ENCODE results near the gene ZNF638.

ZNF638 gene

DNA sequence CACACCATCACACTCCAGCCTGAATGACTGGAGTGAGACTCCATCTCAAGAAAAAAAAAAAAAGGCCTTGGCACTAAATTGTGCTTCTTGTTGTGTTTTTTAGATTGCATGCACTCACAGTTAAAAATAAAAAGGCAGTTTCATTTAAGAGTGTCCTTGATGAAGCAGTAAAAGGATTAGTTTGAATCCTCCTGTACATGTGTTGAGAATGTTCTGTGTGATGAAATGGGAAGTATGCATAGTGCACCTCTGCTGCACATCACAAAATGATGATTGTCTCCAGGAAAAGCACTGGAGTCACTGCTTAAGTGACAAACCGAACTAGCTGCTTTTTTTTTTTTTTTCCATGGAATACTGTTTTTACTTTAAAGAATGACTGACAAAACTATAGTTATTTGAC is 144.9 kb downstream of the ZNF638 start:
- no peak overlapping the region for H3K4me3 ChIP-seq (ENCODE audit: low read depth in 1 of 2, low read length in 2 of 2)
- no peaks in the 10 kb centered on the region for H3K4me1 ChIP-seq (ENCODE audit: insufficient read depth, low read length)
- H3K9ac ChIP-seq (ENCODE audit: low read length), result no peak overlapping the region
- H3K36me3 ChIP-seq (ENCODE audit: insufficient read depth, low read length), result peaks cover 4% of the 10 kb centered on the region
- H3K27ac ChIP-seq (ENCODE audit: low read depth, low read length), result no peak overlapping the region
- no peaks in the 10 kb centered on the region for H3K9me3 ChIP-seq (ENCODE audit: low read length)
- no peaks in the 10 kb centered on the region for H3K27me3 ChIP-seq (ENCODE audit: control insufficient read depth in 1 of 2, insufficient read depth in 2 of 2, low read length in 2 of 2)

DNA sequence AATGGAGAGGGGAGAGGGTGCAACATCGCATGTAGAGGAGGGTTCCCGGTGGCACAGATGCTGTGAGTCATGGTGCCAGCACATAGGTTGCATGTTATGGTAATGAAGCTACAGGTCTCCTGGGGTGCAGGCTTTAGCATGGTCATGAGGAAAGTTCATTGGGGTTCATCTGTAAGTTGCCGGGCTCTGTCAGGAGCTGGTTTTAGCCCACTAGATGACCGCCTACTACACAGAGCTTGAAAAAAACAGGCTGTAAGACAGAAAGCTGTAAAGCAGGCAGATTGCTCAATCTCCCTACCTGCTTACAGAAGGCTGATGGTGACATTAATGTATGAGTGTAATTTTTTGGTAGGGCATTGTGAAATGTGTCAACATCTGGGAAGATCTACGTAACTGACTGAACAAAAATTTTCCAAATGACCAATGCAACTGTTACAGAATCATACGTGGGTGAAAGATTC is 145.7 kb downstream of the ZNF638 start:
- H3K4me1 ChIP-seq (ENCODE audit: insufficient read depth, low read length), result no peaks in the 10 kb centered on the region
- H3K27ac ChIP-seq (ENCODE audit: low read depth, low read length), result no peak overlapping the region

GRCh38 chr2:71478806-71479205 is 147.2 kb downstream of the ZNF638 start:
- H3K27me3 ChIP-seq (ENCODE audit: control insufficient read depth in 1 of 2, insufficient read depth in 2 of 2, low read length in 2 of 2), result no peaks in the 10 kb centered on the region
- H3K4me1 ChIP-seq (ENCODE audit: insufficient read depth, low read length), result no peaks in the 10 kb centered on the region
- H3K36me3 ChIP-seq (ENCODE audit: insufficient read depth, low read length), result peaks cover 9% of the 10 kb centered on the region
- no peaks in the 10 kb centered on the region for H3K9me3 ChIP-seq (ENCODE audit: low read length)
- no peak overlapping the region for H3K9ac ChIP-seq (ENCODE audit: low read length)
- H3K4me3 ChIP-seq (ENCODE audit: low read depth in 1 of 2, low read length in 2 of 2), result no peak overlapping the region
- H3K27ac ChIP-seq (ENCODE audit: low read depth, low read length), result no peak overlapping the region

More for the DNA sequence above, 145.7 kb downstream of the ZNF638 start:
- H3K36me3 ChIP-seq (ENCODE audit: insufficient read depth, low read length), result peaks cover 9% of the 10 kb centered on the region
- H3K4me3 ChIP-seq (ENCODE audit: low read depth in 1 of 2, low read length in 2 of 2), result no peak overlapping the region
- no peaks in the 10 kb centered on the region for H3K9me3 ChIP-seq (ENCODE audit: low read length)
- no peaks in the 10 kb centered on the region for H3K27me3 ChIP-seq (ENCODE audit: control insufficient read depth in 1 of 2, insufficient read depth in 2 of 2, low read length in 2 of 2)
- H3K9ac ChIP-seq (ENCODE audit: low read length), result no peak overlapping the region

DNA sequence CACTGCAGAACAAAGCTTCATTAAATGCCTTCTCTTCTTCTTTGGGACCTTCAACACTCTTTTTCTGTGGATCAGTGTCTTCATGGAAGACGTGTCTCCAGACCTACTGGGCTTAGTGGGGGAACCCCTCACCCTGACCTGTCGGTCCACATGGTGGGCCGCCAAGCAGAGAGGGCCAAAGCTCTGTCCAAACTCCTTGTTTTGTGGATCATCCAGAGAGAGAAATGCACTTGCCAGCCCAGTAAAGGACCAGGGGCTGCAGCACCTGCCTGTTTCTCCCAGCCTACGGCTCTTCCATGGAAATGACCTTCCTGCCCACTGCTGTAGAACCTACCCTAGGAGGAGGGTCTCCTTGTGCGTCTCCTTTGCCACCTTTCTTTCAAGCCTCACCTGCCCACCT is 147.7 kb downstream of the ZNF638 start:
- H3K4me3 ChIP-seq (ENCODE audit: low read depth in 1 of 2, low read length in 2 of 2), result no peak overlapping the region
- no peaks in the 10 kb centered on the region for H3K9me3 ChIP-seq (ENCODE audit: low read length)
- no peak overlapping the region for H3K9ac ChIP-seq (ENCODE audit: low read length)
- no peak overlapping the region for H3K27ac ChIP-seq (ENCODE audit: low read depth, low read length)
- no peaks in the 10 kb centered on the region for H3K4me1 ChIP-seq (ENCODE audit: insufficient read depth, low read length)
- H3K36me3 ChIP-seq (ENCODE audit: insufficient read depth, low read length), result peaks cover 9% of the 10 kb centered on the region
- no peaks in the 10 kb centered on the region for H3K27me3 ChIP-seq (ENCODE audit: control insufficient read depth in 1 of 2, insufficient read depth in 2 of 2, low read length in 2 of 2)

DNA sequence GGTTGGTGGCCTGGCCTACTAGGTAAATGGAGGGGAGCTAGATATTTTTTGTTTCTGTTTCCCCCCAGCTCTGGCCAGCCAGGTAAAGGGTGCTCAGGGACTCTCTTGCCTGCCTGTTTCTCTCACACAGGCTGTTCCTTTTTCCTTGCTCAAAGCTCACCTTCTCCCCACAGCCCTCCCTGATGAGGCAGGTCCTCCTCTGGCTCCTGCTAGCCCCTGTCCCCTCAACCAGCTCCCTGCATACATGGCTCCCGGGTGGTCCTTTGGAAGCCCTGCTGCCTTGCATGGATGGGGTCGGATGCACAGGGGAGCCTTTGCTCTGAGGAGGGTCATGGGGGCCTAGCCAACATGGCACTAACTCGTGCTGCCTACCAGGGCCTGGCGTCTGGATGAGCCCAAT is 149.5 kb downstream of the ZNF638 start:
- Histone ChIP-seq H3K9ac (ENCODE audit: low read length) (no peak overlapping the region), H3K9me3 (ENCODE audit: low read length) (no peaks in the 10 kb centered on the region), H3K4me1 (ENCODE audit: insufficient read depth, low read length) (no peaks in the 10 kb centered on the region), H3K27me3 (ENCODE audit: control insufficient read depth in 1 of 2, insufficient read depth in 2 of 2, low read length in 2 of 2) (no peaks in the 10 kb centered on the region), H3K27ac (ENCODE audit: low read depth, low read length) (no peak overlapping the region), H3K36me3 (ENCODE audit: insufficient read depth, low read length) (peaks cover 9% of the 10 kb centered on the region), H3K4me3 (ENCODE audit: low read depth in 1 of 2, low read length in 2 of 2) (no peak overlapping the region)

DNA sequence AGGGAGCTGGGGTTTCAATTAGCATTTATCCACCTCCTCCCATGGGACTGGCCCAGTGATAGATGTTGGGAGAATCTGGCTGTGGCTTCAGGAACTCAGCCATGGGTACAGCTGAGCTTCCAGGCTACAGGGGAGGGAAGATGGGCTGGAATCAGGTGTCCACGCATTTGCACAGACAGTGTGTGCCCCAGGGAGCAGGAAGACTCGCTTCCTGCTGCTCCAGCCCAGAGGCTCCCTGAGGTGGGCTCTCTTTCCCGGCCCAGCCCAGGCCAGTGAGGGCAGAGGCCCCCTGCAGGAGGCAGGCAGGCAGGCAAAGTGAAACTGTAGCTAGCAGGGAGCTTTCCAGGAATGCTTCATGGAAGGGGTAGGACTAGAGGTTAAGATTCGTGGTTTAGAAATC is 150.5 kb downstream of the ZNF638 start:
- no peaks in the 10 kb centered on the region for H3K27me3 ChIP-seq (ENCODE audit: control insufficient read depth in 1 of 2, insufficient read depth in 2 of 2, low read length in 2 of 2)
- no peaks in the 10 kb centered on the region for H3K9me3 ChIP-seq (ENCODE audit: low read length)
- no peak overlapping the region for H3K4me3 ChIP-seq (ENCODE audit: low read depth in 1 of 2, low read length in 2 of 2)
- H3K36me3 ChIP-seq (ENCODE audit: insufficient read depth, low read length), result peaks cover 9% of the 10 kb centered on the region
- H3K27ac ChIP-seq (ENCODE audit: low read depth, low read length), result no peak overlapping the region
- no peak overlapping the region for H3K9ac ChIP-seq (ENCODE audit: low read length)
- H3K4me1 ChIP-seq (ENCODE audit: insufficient read depth, low read length), result no peaks in the 10 kb centered on the region

DNA sequence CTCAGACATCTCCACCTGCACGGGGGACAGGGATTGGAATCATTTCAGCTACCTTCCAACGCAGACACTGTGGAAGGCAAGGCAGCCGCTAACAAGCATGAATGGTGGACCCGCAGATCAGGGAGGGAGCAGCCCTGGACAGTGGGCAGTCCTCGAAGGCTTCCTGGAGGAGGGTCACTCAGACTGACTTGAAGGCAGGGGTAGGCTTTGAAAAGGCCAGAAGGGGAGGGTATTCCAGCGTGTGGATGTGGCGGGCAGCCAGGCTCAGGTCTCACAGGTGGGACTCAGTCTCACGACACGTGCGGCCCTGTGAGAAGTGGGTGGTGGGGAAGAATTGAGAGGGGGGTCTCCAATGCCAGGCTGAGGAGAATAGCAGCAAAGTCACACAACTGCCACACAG is 151.7 kb downstream of the ZNF638 start:
- Histone ChIP-seq H3K4me3 (ENCODE audit: low read depth in 1 of 2, low read length in 2 of 2) (no peak overlapping the region), H3K27ac (ENCODE audit: low read depth, low read length) (no peak overlapping the region), H3K9me3 (ENCODE audit: low read length) (no peaks in the 10 kb centered on the region), H3K4me1 (ENCODE audit: insufficient read depth, low read length) (no peaks in the 10 kb centered on the region), H3K9ac (ENCODE audit: low read length) (no peak overlapping the region), H3K36me3 (ENCODE audit: insufficient read depth, low read length) (peaks cover 9% of the 10 kb centered on the region), H3K27me3 (ENCODE audit: control insufficient read depth in 1 of 2, insufficient read depth in 2 of 2, low read length in 2 of 2) (no peaks in the 10 kb centered on the region)

DNA sequence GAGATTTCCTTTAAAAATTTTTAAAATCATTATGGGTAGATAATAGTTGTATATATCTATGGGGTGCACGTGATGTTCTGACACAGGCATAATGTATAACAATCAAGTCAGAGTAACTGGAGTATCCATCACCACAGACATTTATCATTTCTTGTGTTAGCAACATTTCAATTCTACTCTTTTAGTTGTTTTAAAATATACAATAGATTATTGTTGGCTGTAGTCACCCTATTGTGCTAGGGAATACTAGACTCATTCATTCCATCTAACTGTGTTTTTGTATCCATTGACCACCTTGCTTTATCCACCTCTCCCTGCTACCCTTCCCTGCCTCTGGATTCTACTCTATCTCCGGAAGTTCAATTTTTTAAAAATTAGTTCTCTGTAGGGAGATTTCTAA is 152.8 kb downstream of the ZNF638 start:
- no peak overlapping the region for H3K4me3 ChIP-seq (ENCODE audit: low read depth in 1 of 2, low read length in 2 of 2)
- no peak overlapping the region for H3K9ac ChIP-seq (ENCODE audit: low read length)
- no peaks in the 10 kb centered on the region for H3K27me3 ChIP-seq (ENCODE audit: control insufficient read depth in 1 of 2, insufficient read depth in 2 of 2, low read length in 2 of 2)
- H3K36me3 ChIP-seq (ENCODE audit: insufficient read depth, low read length), result peaks cover 9% of the 10 kb centered on the region
- H3K27ac ChIP-seq (ENCODE audit: low read depth, low read length), result no peak overlapping the region
- no peaks in the 10 kb centered on the region for H3K4me1 ChIP-seq (ENCODE audit: insufficient read depth, low read length)
- no peaks in the 10 kb centered on the region for H3K9me3 ChIP-seq (ENCODE audit: low read length)

Measured in muscle layer of colon (tissue), 2 donors.